GM12878 (cell line): Measurements from ENCODE around the gene NR6A1. TPM values are rescaled to one million over a fixed set of nuclear protein-coding genes. Genes with fewer than 3 reads are reported as not detected.

ENCODE experiments used
- ATAC-seq: fragments of 200-7000 bp; cut with Tn5 transposase; 3 replicates; pipeline ENCODE4 v1.9.1; 2020; ENCODE audit warnings: mild to moderate bottlenecking, moderate library complexity
- BruUV-seq: library from RNA; stranded (reverse); fragments of 400-500 nt; replicated peaks from 2 replicates; lab custom pipeline; 2021; lab: Mats Ljungman, UMichigan
- CTCF ChIA-PET: fragments of 300-600 bp; sonication (Branson Sonifier 250); formaldehyde crosslinking; extraction: SDS; loops from one replicate; lab custom pipeline; 2021; ENCODE audit warnings: inconsistent platforms; lab: Yijun Ruan, JAX
- POLR2A ChIA-PET: fragments of 350-600 bp; formaldehyde crosslinking; extraction: SDS; loops from one replicate; lab custom pipeline; 2021; ENCODE audit warnings: inconsistent platforms; lab: Charles Lee
- RAD21 ChIA-PET: fragments of 300-600 bp; sonication (Branson Sonifier 250); formaldehyde crosslinking; loops from one replicate; lab custom pipeline; 2023; ENCODE audit warnings: antibody characterized with exemption; ENCODE audit not compliant: unreplicated experiment; lab: Charles Lee
- SMC1A ChIA-PET: fragments of 300-600 bp; sonication (Branson Sonifier 250); formaldehyde crosslinking; loops from one replicate; lab custom pipeline; 2023; ENCODE audit not compliant: unreplicated experiment, uncharacterized antibody; lab: Charles Lee
- DNase-seq: peaks from one replicate; pipeline ENCODE4 v3.0.0-alpha.2; 2011; ENCODE audit warnings: low read depth, low spot score
- FAIRE-seq: peaks from 3 replicates; lab custom pipeline; 2011; peaks lifted over from hg19 to GRCh38; lab: Jason Lieb, UNC
- H2AFZ ChIP-seq: 2 replicates; pipeline ENCODE4 v1.6.0; 2011; ENCODE audit warnings: low read depth, low read length, control low read depth; ENCODE audit not compliant: control insufficient read depth
- H3K27ac ChIP-seq: 2 replicates; pipeline ENCODE4 v1.5.1; 2011; ENCODE audit warnings: control low read depth; ENCODE audit not compliant: control insufficient read depth, insufficient read depth
- H3K27me3 ChIP-seq, 2 experiments: replicated peaks in 1 of 2; 2 replicates each; pipeline versions ENCODE4 v1.6.0 to v1.6.1; 2011; ENCODE audit warnings: low read length in 1 of 2; ENCODE audit not compliant: control insufficient read depth in 2 of 2, insufficient read depth in 2 of 2
- H3K36me3 ChIP-seq, 2 experiments: 2 replicates each; pipeline ENCODE4 v1.5.1; 2011; ENCODE audit warnings: low read length in 1 of 2; ENCODE audit not compliant: control insufficient read depth in 2 of 2, insufficient read depth in 2 of 2
- H3K4me1 ChIP-seq: 2 replicates; pipeline ENCODE4 v1.6.1; 2011; ENCODE audit warnings: mild to moderate bottlenecking, low read length, moderate library complexity, mixed read lengths; ENCODE audit not compliant: control insufficient read depth, insufficient read depth
- H3K4me2 ChIP-seq: 2 replicates; pipeline ENCODE4 v1.6.0; 2011; ENCODE audit warnings: control low read depth; ENCODE audit not compliant: control insufficient read depth, insufficient read depth
- H3K4me3 ChIP-seq: fragments of 200-600 bp; sonication (generic); 2 replicates; pipeline ENCODE4 v1.5.1; 2016
- H3K79me2 ChIP-seq: 2 replicates; pipeline ENCODE4 v1.6.0; 2011; ENCODE audit warnings: low read length; ENCODE audit not compliant: control insufficient read depth, insufficient read depth
- H3K9ac ChIP-seq: 2 replicates; pipeline ENCODE4 v1.8.0; 2011; ENCODE audit warnings: low read length, control low read depth, mixed read lengths; ENCODE audit not compliant: control insufficient read depth, insufficient read depth
- H3K9me3 ChIP-seq: replicated peaks from 3 replicates; pipeline ENCODE4 v1.5.1; 2011; ENCODE audit warnings: mild to moderate bottlenecking, low read length; ENCODE audit not compliant: control insufficient read depth, insufficient read depth
- H4K20me1 ChIP-seq: 2 replicates; pipeline ENCODE4 v1.6.0; 2011; ENCODE audit not compliant: control insufficient read depth, insufficient read depth
- BACH1 ChIP-seq: fragments of 450-650 bp; IDR thresholded peaks from 2 replicates; pipeline ENCODE4 v1.6.1; 2017; ENCODE audit warnings: mild to moderate bottlenecking, borderline replicate concordance
- BCL11A ChIP-seq: IDR thresholded peaks from 2 replicates; pipeline ENCODE4 v1.6.1; 2011; ENCODE audit warnings: low read depth, low read length
- BCLAF1 ChIP-seq: fragments of 450-650 bp; IDR thresholded peaks from 2 replicates; pipeline ENCODE4 v1.6.1; 2017; ENCODE audit warnings: antibody characterized with exemption, mild to moderate bottlenecking, moderate library complexity
- CEBPB ChIP-seq, 2 experiments: fragments of 150-350 bp in 1 of 2; IDR thresholded peaks; 2 replicates each; pipeline ENCODE4 v1.6.1; 2012 to 2014; ENCODE audit warnings: low read depth in 2 of 2, low read length in 2 of 2, borderline replicate concordance in 1 of 2, inconsistent platforms in 1 of 2
- ETV6 ChIP-seq, 2 experiments: fragments of 450-650 bp in 1 of 2; IDR thresholded peaks in 1 of 2; conservative IDR thresholded peaks in 1 of 2; 2 replicates each; pipeline ENCODE4 v1.6.1; 2014; ENCODE audit warnings: antibody characterized with exemption in 1 of 2, borderline replicate concordance in 1 of 2, low read depth in 1 of 2, mild to moderate bottlenecking in 1 of 2, moderate library complexity in 1 of 2
- HDAC2 ChIP-seq: fragments of 200-600 bp; sonication (generic); IDR thresholded peaks from 2 replicates; pipeline ENCODE4 v1.6.1; 2017
- MYB ChIP-seq: fragments of 150-350 bp; IDR thresholded peaks from 2 replicates; pipeline ENCODE4 v1.6.1; 2014; ENCODE audit warnings: mild to moderate bottlenecking, low read depth, low read length, borderline replicate concordance
- RELA ChIP-seq: fragments of 450-650 bp; IDR thresholded peaks from 2 replicates; pipeline ENCODE4 v1.8.0; 2014; ENCODE audit warnings: borderline replicate concordance; ENCODE audit not compliant: partially characterized antibody
- SUPT20H ChIP-seq: IDR thresholded peaks from 2 replicates; pipeline ENCODE4 v1.6.1; 2011; ENCODE audit warnings: low read depth, mild to moderate bottlenecking, low read length, moderate library complexity, borderline replicate concordance; ENCODE audit not compliant: control insufficient read depth
- USF1 ChIP-seq: IDR thresholded peaks from 2 replicates; pipeline ENCODE4 v1.6.1; 2011; ENCODE audit warnings: borderline replicate concordance, low read depth, mild to moderate bottlenecking, moderate library complexity, mixed read lengths, low read length; ENCODE audit not compliant: insufficient read depth; ENCODE audit errors: extremely low read length
- USF2 ChIP-seq: IDR thresholded peaks from 2 replicates; pipeline ENCODE4 v1.6.1; 2011; ENCODE audit warnings: low read depth, low read length, improper control_type of control experiment, borderline replicate concordance
- YBX1 ChIP-seq: fragments of 450-650 bp; IDR thresholded peaks from 2 replicates; pipeline ENCODE4 v1.6.1; 2016; ENCODE audit warnings: antibody characterized with exemption
- ZBED1 ChIP-seq: IDR thresholded peaks from 2 replicates; pipeline ENCODE4 v1.6.1; 2016; ENCODE audit warnings: borderline replicate concordance
- WGBS: methylation state at CpG from one replicate; pipeline ENCODE4 v1.1.6; 2016; ENCODE audit warnings: low lambda C conversion rate; ENCODE audit not compliant: insufficient replicate concordance, insufficient coverage; ENCODE audit errors: missing lambda C conversion rate; 5-methylcytosine and 5-hydroxymethylcytosine counted together
- in situ Hi-C: fragments of 300-500 bp; cut with MboI; formaldehyde crosslinking; loops from 9 replicates; pipeline ENCODE4 v1.14.3; 2018; ENCODE audit warnings: mixed read lengths
- intact Hi-C: fragments of 100-400 bp; cut with micrococcal nuclease; formaldehyde crosslinking; loops from one replicate; pipeline ENCODE4 v1.14.2; 2022; ENCODE audit not compliant: unreplicated experiment
- polyA plus RNA-seq, 11 experiments: library from polyadenylated mRNA; depleted of rRNA in 4 of 11; unstranded in 6 of 11; stranded (reverse) in 5 of 11; fragments of >200 nt; fragmentation: Nextera tagmentation in 4 of 11; fragmentation: Illumina TruSeq in 1 of 11; extraction: Ambion mirVana in 4 of 11; extraction: Trizol in 1 of 11; gene quantifications; 1 replicate in 1 of 11; 2 replicates in 10 of 11; pipeline versions ENCODE4 v1.2.1 to v1.2.3, GENCODE V29; 2011 to 2016; ENCODE audit warnings: inconsistent platforms in 2 of 11, missing spikeins in 2 of 11, low read depth in 1 of 11
- total RNA-seq, 4 experiments: library from RNA; depleted of rRNA in 3 of 4; stranded (reverse); fragments of >200 nt in 3 of 4; fragmentation: Illumina TruSeq in 1 of 4; extraction: Trizol in 1 of 4; gene quantifications; 2 replicates each; pipeline versions ENCODE4 v1.2.1 to v1.2.3, GENCODE V29; 2013 to 2021

Gene NR6A1
- total and polyA plus RNA-seq, 10 of the 15 experiments (the other 5 are each of a cell fraction or from before 2014, with no cell fraction given), result 1.2 to 9.2 (median 4.6) TPM

- H3K4me3 ChIP-seq, result no peak overlapping the region
- H3K9ac ChIP-seq, result no peak overlapping the region
- H3K79me2 ChIP-seq, result no peaks in the 10 kb centered on the region
- FAIRE-seq, result no peak
- in situ Hi-C loops, result no loop called here
- DNase-seq, result no peak
- H3K36me3 ChIP-seq, result no peaks in the 10 kb centered on the region
- no peaks in the 10 kb centered on the region for H3K9me3 ChIP-seq
- BruUV-seq, result no TSS peak
- ChIA-PET POLR2A (no interaction called here), SMC1A (no interaction called here), CTCF (no interaction called here), RAD21 (no interaction called here)
- no peak for ATAC-seq
- no peak for TF ChIP-seq USF2
- no peak for TF ChIP-seq BACH1
- TF ChIP-seq ETV6 (conservative IDR thresholded peaks at IDR 0.05 in 1 of 2, IDR thresholded peaks at IDR 0.05 in 1 of 2; ENCODE audit: borderline replicate concordance in 1 of 2, low read depth in 1 of 2), result no peak
- no peak for TF ChIP-seq YBX1
- no peak for TF ChIP-seq CEBPB (IDR thresholded peaks at IDR 0.05; ENCODE audit: borderline replicate concordance in 1 of 2, low read depth in 2 of 2, low read length in 2 of 2)
- no peak for TF ChIP-seq BCLAF1
- no peak for TF ChIP-seq ZBED1
- TF ChIP-seq USF1, result no peak
- TF ChIP-seq HDAC2, result no peak
- TF ChIP-seq RELA, result no peak
- TF ChIP-seq SUPT20H, result no peak
- TF ChIP-seq BCL11A, result no peak
- TF ChIP-seq MYB, result no peak
- H3K27me3 ChIP-seq, result peaks cover 0 to 3% of the 10 kb centered on the region in 2 experiments; a peak in 2 of 4 replicates
- WGBS, result 57% methylated on average over 7 of the region's 7 CpGs
- intact Hi-C loops, result no loop called here
- H2AFZ ChIP-seq, result no peak overlapping the region
- no peak overlapping the region for H3K27ac ChIP-seq
- no peaks in the 10 kb centered on the region for H4K20me1 ChIP-seq
- no peaks in the 10 kb centered on the region for H3K4me1 ChIP-seq
- H3K4me2 ChIP-seq, result no peak overlapping the region
Observed at GRCh38 chr9:124472770-124473169, 298.3 kb downstream of the NR6A1 start.
